Medulla oblongata (tissue), 1 donor: ENCODE results near the gene OSGIN1.

Experiments used
- DNase-seq: peaks from one replicate; pipeline ENCODE4 v3.0.0-alpha.2; 2015; ENCODE audit errors: extremely low spot score

OSGIN1 gene

DNA sequence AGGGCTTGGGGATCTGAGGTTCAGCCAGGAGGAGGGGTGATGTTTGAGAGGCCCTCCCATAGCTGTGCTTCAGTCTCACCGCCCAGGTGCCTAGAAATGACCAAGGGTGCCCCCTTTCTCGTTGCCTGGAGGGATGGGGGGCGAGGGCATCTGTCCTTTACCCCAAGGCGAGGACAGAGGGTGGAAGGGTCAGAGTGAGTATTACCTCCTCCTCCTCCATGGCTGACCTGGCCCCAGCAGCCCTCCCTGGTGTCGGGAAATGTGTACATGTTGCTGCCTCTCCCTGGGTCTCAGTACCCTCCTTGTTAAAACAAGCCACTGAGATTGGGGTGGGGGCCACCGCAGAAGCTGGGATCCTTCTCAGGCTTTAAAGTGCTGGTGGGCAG is 17.4 kb downstream of the OSGIN1 start:
- DNase-seq, result no peak

GRCh38 chr16:83971165-83972130 is 18.4 kb downstream of the OSGIN1 start:
- DNase-seq, result no peak

GRCh38 chr16:83972256-83973008 is 19.4 kb downstream of the OSGIN1 start:
- no peak for DNase-seq

- no peak for DNase-seq
Observed at GRCh38 chr16:83973077-83973476, 20.0 kb downstream of the OSGIN1 start.

GRCh38 chr16:83973581-83974385 is 20.7 kb downstream of the OSGIN1 start:
- DNase-seq, result no peak

DNA sequence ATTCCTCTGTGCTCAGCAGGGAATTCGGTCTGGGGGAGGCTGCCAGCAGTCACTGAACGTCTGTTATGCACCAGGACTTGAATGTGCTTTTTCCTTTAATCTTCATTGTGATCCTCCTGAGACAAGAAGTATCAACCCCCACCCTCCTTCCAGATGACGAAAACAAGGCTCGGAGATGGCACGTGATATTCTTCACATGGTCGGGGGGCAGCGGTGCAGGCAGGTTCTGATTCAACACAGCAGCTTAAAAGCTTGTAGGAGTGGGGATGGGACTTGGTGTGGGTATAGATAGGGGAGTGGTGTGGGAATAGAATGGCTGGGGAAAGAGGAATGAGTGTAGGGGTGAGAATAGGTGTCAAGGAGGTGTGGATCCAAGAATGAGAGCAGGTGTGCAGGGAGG is 21.4 kb downstream of the OSGIN1 start:
- no peak for DNase-seq

DNA sequence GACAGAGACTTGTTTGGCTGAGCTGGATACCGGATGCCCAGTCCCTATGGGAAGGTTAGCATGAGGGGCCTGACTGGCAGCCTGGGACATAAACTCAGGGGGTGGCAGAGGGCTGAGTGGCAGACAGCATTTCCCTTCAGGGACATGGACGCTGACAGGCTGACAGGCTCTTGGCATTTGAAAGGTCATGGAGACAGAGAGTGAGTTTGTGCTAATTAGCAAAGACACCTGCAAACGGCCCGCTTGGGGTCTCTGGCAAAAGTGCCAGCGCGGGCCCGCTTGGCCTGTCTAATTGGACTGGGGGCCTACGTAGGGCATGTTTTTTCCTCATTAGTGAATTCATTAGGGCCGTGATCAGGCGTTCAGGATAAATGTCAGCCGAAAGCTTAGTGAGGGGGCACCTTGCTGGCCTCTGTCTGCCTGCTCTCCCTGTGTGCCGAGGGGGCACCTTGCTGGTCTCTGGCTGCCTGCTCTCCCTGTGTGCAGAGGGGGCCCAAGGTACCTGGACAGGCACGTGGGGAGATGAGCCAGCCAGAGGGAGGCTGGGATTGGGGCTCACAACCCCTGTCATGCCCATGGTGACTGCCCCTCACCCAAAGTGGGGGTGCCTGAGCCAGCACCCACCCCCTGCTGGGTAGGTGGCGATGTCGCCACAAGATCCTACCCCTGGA is 22.7 kb downstream of the OSGIN1 start:
- no peak for DNase-seq

DNA sequence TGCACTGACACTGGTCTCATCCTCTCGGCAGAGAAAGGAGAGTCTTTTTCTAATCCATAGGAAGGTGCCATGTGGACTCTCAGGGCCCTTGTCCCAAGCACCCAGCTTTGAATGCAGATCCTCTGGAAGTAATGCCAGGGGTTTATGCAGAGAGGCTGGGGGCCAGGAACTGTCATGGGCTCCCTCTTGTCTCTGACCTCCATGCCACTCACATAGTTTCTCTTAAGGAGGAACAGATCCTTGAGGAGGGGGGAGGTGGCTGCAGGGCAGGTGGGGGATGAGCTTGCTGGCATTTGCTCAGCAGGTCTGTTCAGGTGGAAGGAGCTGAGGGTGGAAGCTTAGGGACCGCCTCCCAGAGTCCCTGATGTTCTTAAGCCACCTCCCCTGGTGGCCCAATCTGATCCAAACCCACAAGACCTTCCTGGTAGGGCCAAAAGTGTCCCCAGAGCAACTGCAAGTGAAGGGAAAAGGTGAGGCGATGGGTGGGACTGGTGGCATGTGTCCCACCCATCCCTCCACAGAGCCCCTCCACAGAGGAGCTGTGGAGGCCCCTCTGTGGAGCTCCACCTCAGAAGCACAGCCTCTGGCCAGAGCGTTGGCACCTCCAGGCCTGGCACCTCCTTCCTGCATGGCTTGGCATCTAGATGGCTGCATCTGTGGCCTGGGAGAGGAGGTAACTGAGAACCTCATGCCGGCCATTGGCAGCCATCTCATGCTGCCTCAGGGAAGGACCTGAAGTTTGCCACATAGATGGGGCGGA is 24.2 kb downstream of the OSGIN1 start:
- no peak for DNase-seq

DNA sequence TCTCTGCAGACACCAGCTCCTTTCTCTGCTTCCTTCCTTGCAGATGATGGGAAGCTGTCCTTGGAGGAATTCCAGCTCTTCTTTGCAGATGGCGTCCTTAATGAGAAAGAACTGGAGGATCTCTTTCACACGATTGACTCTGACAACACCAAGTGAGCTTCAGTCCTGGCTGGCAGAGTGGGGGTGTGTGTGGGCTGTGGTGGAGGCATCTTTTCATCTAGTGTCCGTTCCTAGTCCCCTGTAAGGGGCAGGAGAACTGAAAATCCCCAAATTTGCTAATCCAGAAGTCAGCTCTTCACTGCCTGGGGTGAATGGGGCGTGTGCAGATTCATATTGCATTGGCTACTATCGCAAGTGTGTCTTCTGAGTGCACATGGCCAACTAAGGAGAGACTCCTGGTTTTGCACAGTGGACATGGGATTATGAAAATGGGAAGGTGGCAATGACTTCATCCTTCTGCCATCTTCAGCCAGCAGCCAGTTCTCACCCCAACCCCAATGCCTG is 25.4 kb downstream of the OSGIN1 start:
- DNase-seq, result no peak

DNA sequence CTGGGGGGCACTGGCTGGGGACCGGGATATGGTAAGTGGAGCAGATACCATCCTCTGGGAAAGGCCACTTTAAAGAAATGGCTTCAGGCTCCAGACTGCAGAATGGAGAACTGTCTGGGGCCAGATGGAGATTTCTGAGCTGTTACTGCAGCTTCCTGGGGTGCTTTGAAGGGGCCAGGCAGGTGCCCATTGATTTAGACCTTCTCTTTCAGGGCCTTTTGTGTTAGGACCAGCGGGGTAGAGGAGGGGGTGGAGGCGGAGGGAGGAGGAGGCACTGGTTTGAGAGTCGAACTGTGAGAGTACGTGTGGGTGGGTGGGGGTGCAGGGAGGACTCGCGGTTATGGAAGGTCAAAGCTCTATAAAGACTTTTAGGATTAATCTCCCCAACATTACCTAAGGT is 26.4 kb downstream of the OSGIN1 start:
- DNase-seq, result no peak

DNA sequence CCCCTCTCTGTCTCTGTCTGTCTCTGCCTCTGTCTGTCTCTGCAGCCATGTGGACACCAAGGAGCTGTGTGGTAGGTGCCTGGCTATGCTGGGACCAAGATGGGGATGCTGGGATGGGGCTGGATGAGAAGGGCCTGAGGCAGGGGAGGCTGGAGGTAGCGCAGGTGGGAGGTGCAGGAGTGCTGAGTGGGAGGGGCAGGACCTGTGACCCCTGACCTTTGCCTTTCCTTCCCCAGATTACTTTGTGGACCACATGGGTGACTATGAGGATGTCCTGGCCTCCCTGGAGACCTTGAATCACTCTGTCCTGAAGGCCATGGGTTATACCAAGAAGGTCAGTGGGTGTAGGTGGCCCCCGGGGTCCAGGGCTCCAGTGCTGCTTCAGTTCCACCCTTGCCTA is 27.8 kb downstream of the OSGIN1 start:
- no peak for DNase-seq

DNA sequence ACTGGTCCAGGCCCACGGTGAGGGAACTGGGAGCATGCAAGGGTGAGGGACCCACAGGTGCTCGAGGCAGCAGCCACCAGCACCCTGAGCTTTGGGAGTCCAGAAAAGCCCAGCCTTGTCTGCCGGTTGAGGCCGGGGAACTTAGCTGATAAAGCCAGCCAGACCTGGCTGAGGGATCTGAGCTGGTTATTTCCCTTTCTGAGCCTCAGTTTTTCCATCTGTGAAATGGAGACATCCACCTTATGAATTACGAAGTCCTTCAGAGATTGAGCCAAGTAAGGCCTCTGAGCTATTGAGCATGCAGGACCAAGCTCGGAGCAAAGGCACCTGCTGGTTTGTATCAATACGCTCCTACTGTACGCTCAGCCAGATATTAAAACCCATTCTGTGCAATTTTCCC is 28.8 kb downstream of the OSGIN1 start:
- no peak for DNase-seq

GRCh38 chr16:83983491-83983890 is 30.5 kb downstream of the OSGIN1 start:
- DNase-seq, result no peak

GRCh38 chr16:83989300-83989699 is 36.3 kb downstream of the OSGIN1 start:
- no peak for DNase-seq

- DNase-seq, result no peak
Observed at GRCh38 chr16:83990492-83990891, 37.5 kb downstream of the OSGIN1 start.

DNA sequence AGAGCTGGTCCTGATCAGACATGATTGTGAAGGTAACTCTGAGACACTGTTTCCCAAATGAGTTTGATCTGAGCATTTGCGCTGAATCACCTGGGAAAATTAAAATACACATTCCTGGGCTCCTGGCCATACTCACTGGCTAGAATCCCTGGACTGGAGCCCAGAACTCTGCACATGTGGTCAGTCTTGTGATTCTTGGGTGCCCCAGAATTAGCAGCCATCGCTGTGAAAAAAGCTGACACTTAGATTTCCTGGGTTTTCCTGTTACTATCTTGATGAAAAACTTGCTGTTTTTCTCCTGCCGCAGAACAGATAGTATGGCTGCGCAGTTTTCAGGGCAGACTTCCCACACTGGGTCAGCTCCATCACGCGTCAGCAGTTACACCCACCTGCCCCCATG is 39.6 kb downstream of the OSGIN1 start:
- DNase-seq, result peak; percentile 75

DNA sequence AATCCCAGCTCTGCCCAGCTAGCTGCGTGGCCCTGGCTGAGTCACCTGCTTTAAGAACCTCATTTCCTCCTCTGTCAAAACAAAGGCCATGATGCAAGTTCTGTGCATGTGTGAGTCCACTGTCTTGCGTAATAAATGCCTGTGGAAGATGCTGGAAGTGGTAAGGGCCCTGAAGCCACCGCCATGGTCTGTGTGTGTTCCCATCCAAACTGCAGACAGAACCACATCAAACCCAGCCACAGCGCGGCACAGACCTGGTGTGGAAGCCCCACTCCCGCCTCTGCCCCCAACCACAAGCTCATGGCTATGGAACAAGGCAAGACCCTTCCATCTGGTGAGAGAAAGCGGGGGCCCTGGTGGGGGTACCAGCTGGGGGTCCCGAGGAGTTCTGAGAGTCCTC is 41.0 kb downstream of the OSGIN1 start:
- DNase-seq, result peak; percentile 20

GRCh38 chr16:83994703-83995102 is 41.7 kb downstream of the OSGIN1 start:
- no peak for DNase-seq

- peak; percentile 29 for DNase-seq
Observed at GRCh38 chr16:83995754-83996153, 42.7 kb downstream of the OSGIN1 start.

GRCh38 chr16:83996481-83997252 is 43.6 kb downstream of the OSGIN1 start:
- DNase-seq, result no peak
